SK-N-SH (cell line): ENCODE measurements around the gene EPB41L5. TPM values are rescaled to one million over a fixed set of nuclear protein-coding genes. Genes with fewer than 3 reads are reported as not detected.

Experiments used
- CTCF ChIA-PET: fragments of 300-600, 350-600 bp; formaldehyde crosslinking; extraction: SDS; loops from one replicate; lab custom pipeline; 2021; lab: Yijun Ruan, JAX
- POLR2A ChIA-PET: fragments of 350-600 bp; sonication (Branson Sonifier 250); formaldehyde crosslinking; extraction: SDS; loops from one replicate; lab custom pipeline; 2020; ENCODE audit warnings: antibody characterized with exemption, inconsistent platforms; lab: Yijun Ruan, JAX
- DNase-seq: peaks from one replicate; pipeline ENCODE4 v3.0.0; 2012
- H2AFZ ChIP-seq: fragments of 200-600 bp; sonication (generic); 2 replicates; pipeline ENCODE4 v1.8.1; 2016; ENCODE audit warnings: antibody characterized with exemption, mild to moderate bottlenecking, low read depth
- H3F3A ChIP-seq: fragments of 200-600 bp; sonication (generic); replicated peaks from 2 replicates; pipeline ENCODE3; 2016; ENCODE audit warnings: antibody characterized with exemption, mild to moderate bottlenecking; ENCODE audit not compliant: insufficient read depth
- H3K27ac ChIP-seq, 2 experiments: fragments of 200-500 bp in 1 of 2; fragments of 200-600 bp in 1 of 2; sonication (Bioruptor generic) in 1 of 2; sonication (generic), shearing (Covaris generic) in 1 of 2; 2 replicates each; pipeline versions ENCODE4 v1.5.1 to v1.6.1; 2014 to 2016; ENCODE audit warnings: low read depth in 2 of 2, inconsistent platforms in 1 of 2, low read length in 1 of 2, mild to moderate bottlenecking in 1 of 2, mixed read lengths in 1 of 2
- H3K27me3 ChIP-seq: fragments of 200-600 bp; sonication (generic), shearing (Covaris generic); 2 replicates; pipeline ENCODE4 v1.6.1; 2016; ENCODE audit warnings: mixed run types; ENCODE audit not compliant: insufficient read depth
- H3K36me3 ChIP-seq, 2 experiments: fragments of 200-500 bp in 1 of 2; fragments of 200-600 bp in 1 of 2; sonication (Bioruptor generic) in 1 of 2; sonication (generic) in 1 of 2; replicated peaks in 1 of 2; 2 replicates each; pipeline versions ENCODE3 to v1.5.1; 2014 to 2016; ENCODE audit warnings: low read length in 1 of 2, mild to moderate bottlenecking in 1 of 2; ENCODE audit not compliant: insufficient read depth in 2 of 2, control insufficient read depth in 1 of 2
- H3K4me1 ChIP-seq, 2 experiments: fragments of 200-500 bp in 1 of 2; fragments of 200-600 bp in 1 of 2; sonication (Bioruptor generic) in 1 of 2; sonication (generic), shearing (Covaris generic) in 1 of 2; 2 replicates each; pipeline versions ENCODE4 v1.5.1 to v1.6.1; 2014 to 2016; ENCODE audit warnings: low read depth in 1 of 2, low read length in 1 of 2, mixed run types in 1 of 2; ENCODE audit not compliant: insufficient read depth in 2 of 2, control insufficient read depth in 1 of 2
- H3K4me2 ChIP-seq: fragments of 200-600 bp; sonication (generic), shearing (Covaris generic); 2 replicates; pipeline ENCODE4 v1.6.1; 2017; ENCODE audit warnings: mixed run types
- H3K4me3 ChIP-seq, 2 experiments: fragments of 200-500 bp in 1 of 2; fragments of 200-600 bp in 1 of 2; sonication (Bioruptor generic) in 1 of 2; sonication (generic), shearing (Covaris generic) in 1 of 2; 2 replicates each; pipeline versions ENCODE4 v1.5.1 to v1.8.1; 2014 to 2016; ENCODE audit warnings: low read depth in 2 of 2, inconsistent platforms in 1 of 2, low read length in 1 of 2, mild to moderate bottlenecking in 1 of 2, mixed read lengths in 1 of 2, moderate library complexity in 1 of 2
- H3K79me2 ChIP-seq: fragments of 200-600 bp; sonication (generic); 2 replicates; pipeline ENCODE4 v1.8.1; 2017; ENCODE audit warnings: mild to moderate bottlenecking; ENCODE audit not compliant: insufficient read depth
- H3K9ac ChIP-seq: fragments of 200-600 bp; sonication (generic); 2 replicates; pipeline ENCODE4 v1.6.1; 2017; ENCODE audit warnings: mixed run types
- H3K9me2 ChIP-seq: fragments of 200-600 bp; sonication (generic); 2 replicates; pipeline ENCODE4 v1.6.1; 2017; ENCODE audit warnings: mixed run types
- H3K9me3 ChIP-seq: fragments of 200-600 bp; sonication (generic); 2 replicates; pipeline ENCODE4 v1.6.1; 2017; ENCODE audit warnings: mixed run types, mild to moderate bottlenecking, moderate library complexity
- H4K20me1 ChIP-seq: fragments of 200-600 bp; sonication (generic); 2 replicates; pipeline ENCODE4 v1.6.1; 2017; ENCODE audit warnings: mild to moderate bottlenecking, mixed run types; ENCODE audit not compliant: insufficient read depth
- CHD2 ChIP-seq: fragments of 150-350 bp; IDR thresholded peaks from 2 replicates; pipeline ENCODE4 v1.6.1; 2018; ENCODE audit warnings: low read length; ENCODE audit not compliant: partially characterized antibody
- EZH2phosphoT487 ChIP-seq: fragments of 200-600 bp; sonication (generic); IDR thresholded peaks from 2 replicates; pipeline ENCODE4 v1.6.1; 2017; ENCODE audit warnings: low read depth, mixed run types, mild to moderate bottlenecking, antibody characterized with exemption, moderate library complexity, borderline replicate concordance
- GATA2 ChIP-seq: sonication (generic); formaldehyde crosslinking; IDR thresholded peaks from 2 replicates; pipeline ENCODE4 v1.5.0; 2020; ENCODE audit warnings: mild to moderate bottlenecking, missing genetic modification reagents
- MEF2A ChIP-seq: IDR thresholded peaks from 2 replicates; pipeline ENCODE4 v1.4.0; 2012; ENCODE audit warnings: low read depth, borderline replicate concordance
- MXI1 ChIP-seq: IDR thresholded peaks from 2 replicates; pipeline ENCODE4 v1.6.1; 2012; ENCODE audit warnings: mild to moderate bottlenecking, low read depth, low read length, improper control_type of control experiment
- NFIC ChIP-seq: IDR thresholded peaks from 2 replicates; pipeline ENCODE4 v1.4.0; 2012; ENCODE audit warnings: borderline replicate concordance
- NRF1 ChIP-seq: IDR thresholded peaks from 2 replicates; pipeline ENCODE4 v1.6.1; 2012; ENCODE audit warnings: low read depth, mild to moderate bottlenecking, low read length
- RCOR1 ChIP-seq: fragments of 150-350 bp; IDR thresholded peaks from 2 replicates; pipeline ENCODE4 v1.6.1; 2017; ENCODE audit warnings: antibody characterized with exemption, low read length
- REST ChIP-seq: IDR thresholded peaks from 2 replicates; pipeline ENCODE4 v1.6.1; 2012; ENCODE audit warnings: mild to moderate bottlenecking, low read depth, low read length, moderate library complexity
- RFX5 ChIP-seq: IDR thresholded peaks from 2 replicates; pipeline ENCODE4 v1.6.1; 2012; ENCODE audit warnings: mild to moderate bottlenecking, improper control_type of control experiment, low read length
- TAF1 ChIP-seq: IDR thresholded peaks from 2 replicates; pipeline ENCODE4 v1.6.1; 2012; ENCODE audit warnings: low read depth, mild to moderate bottlenecking, low read length, moderate library complexity, borderline replicate concordance
- TCF12 ChIP-seq: IDR thresholded peaks from 2 replicates; pipeline ENCODE4 v1.4.0; 2012
- TEAD4 ChIP-seq: IDR thresholded peaks from 2 replicates; pipeline ENCODE4 v1.4.0; 2012; ENCODE audit warnings: mild to moderate bottlenecking, borderline replicate concordance; ENCODE audit not compliant: insufficient read depth
- USF2 ChIP-seq: fragments of 150-350 bp; IDR thresholded peaks from 2 replicates; pipeline ENCODE4 v1.6.1; 2017; ENCODE audit warnings: antibody characterized with exemption, low read length, low read depth, borderline replicate concordance
- ZBTB33 ChIP-seq: IDR thresholded peaks from 2 replicates; pipeline ENCODE4 v1.4.0; 2012; ENCODE audit warnings: low read depth, borderline replicate concordance
- WGBS: methylation state at CpG from one replicate; pipeline ENCODE4 v1.1.6; 2017; ENCODE audit warnings: low lambda C conversion rate; 5-methylcytosine and 5-hydroxymethylcytosine counted together
- polyA plus RNA-seq, 3 experiments: library from polyadenylated mRNA; depleted of rRNA; stranded (reverse); fragments of >200 nt; gene quantifications; 2 replicates each; pipeline ENCODE4 v1.2.3, GENCODE V29; 2012
- TF ChIP-seq, protein P1 (sequence below): IDR thresholded peaks from 2 replicates; pipeline ENCODE4; 2012
- TF ChIP-seq, protein P2 (sequence below): fragments of 150-350 bp; IDR thresholded peaks from 2 replicates; pipeline ENCODE4 v1.6.1; 2016; ENCODE audit warnings: mild to moderate bottlenecking, low read depth, low read length
- TF ChIP-seq, protein P3 (sequence below): IDR thresholded peaks from 2 replicates; pipeline ENCODE4 v1.4.0; 2012; ENCODE audit warnings: low read depth, borderline replicate concordance

The EPB41L5 gene
- polyA plus RNA-seq, 1 of the 3 experiments (the other 2 are of a cell fraction) = 5.3 TPM

GRCh38 chr2:120149406-120149805 lies 136.5 kb downstream of the EPB41L5 start:
- H3K79me2 ChIP-seq = no peaks in the 10 kb centered on the region
- CTCF ChIA-PET = interaction anchor here (1.0 to 1.4 kb wide), 2 partner anchors 26 to 39 kb away, joined by 3 to 4 read pairs; no protein-coding TSS in a partner anchor
- H3K27ac ChIP-seq = no peak overlapping the region
- no peak overlapping the region for H2AFZ ChIP-seq
- no peak for DNase-seq
- peaks cover 4% of the 10 kb centered on the region for H3F3A ChIP-seq
- H3K9me2 ChIP-seq = no peaks in the 10 kb centered on the region
- peaks cover 15 to 17% of the 10 kb centered on the region in 2 experiments for H3K36me3 ChIP-seq
- no peaks in the 10 kb centered on the region for H3K4me1 ChIP-seq
- WGBS = 97% methylated on average over 2 of the region's 2 CpGs
- no peak overlapping the region for H3K4me2 ChIP-seq
- H3K27me3 ChIP-seq = no peaks in the 10 kb centered on the region
- H3K9me3 ChIP-seq = peaks cover 4% of the 10 kb centered on the region; the same call in 1 of the 2 replicates
- H3K9ac ChIP-seq = no peak overlapping the region
- no peak overlapping the region for H3K4me3 ChIP-seq
- POLR2A ChIA-PET = no interaction called here
- TF ChIP-seq NRF1 = no peak
- TF ChIP-seq TCF12 = no peak
- no peak for TF ChIP-seq MEF2A
- TF ChIP-seq TEAD4 = no peak
- TF ChIP-seq USF2 = no peak
- TF ChIP-seq CHD2 = no peak
- TF ChIP-seq, protein P1, sequence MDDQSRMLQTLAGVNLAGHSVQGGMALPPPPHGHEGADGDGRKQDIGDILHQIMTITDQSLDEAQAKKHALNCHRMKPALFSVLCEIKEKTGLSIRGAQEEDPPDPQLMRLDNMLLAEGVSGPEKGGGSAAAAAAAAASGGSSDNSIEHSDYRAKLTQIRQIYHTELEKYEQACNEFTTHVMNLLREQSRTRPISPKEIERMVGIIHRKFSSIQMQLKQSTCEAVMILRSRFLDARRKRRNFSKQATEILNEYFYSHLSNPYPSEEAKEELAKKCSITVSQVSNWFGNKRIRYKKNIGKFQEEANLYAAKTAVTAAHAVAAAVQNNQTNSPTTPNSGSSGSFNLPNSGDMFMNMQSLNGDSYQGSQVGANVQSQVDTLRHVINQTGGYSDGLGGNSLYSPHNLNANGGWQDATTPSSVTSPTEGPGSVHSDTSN = no peak
- no peak for TF ChIP-seq MXI1
- TF ChIP-seq NFIC = no peak
- no peak for TF ChIP-seq RFX5
- TF ChIP-seq REST = no peak
- TF ChIP-seq TAF1 = no peak
- TF ChIP-seq ZBTB33 = no peak
- TF ChIP-seq, protein P2, sequence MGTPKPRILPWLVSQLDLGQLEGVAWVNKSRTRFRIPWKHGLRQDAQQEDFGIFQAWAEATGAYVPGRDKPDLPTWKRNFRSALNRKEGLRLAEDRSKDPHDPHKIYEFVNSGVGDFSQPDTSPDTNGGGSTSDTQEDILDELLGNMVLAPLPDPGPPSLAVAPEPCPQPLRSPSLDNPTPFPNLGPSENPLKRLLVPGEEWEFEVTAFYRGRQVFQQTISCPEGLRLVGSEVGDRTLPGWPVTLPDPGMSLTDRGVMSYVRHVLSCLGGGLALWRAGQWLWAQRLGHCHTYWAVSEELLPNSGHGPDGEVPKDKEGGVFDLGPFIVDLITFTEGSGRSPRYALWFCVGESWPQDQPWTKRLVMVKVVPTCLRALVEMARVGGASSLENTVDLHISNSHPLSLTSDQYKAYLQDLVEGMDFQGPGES = no peak
- TF ChIP-seq, protein P3, sequence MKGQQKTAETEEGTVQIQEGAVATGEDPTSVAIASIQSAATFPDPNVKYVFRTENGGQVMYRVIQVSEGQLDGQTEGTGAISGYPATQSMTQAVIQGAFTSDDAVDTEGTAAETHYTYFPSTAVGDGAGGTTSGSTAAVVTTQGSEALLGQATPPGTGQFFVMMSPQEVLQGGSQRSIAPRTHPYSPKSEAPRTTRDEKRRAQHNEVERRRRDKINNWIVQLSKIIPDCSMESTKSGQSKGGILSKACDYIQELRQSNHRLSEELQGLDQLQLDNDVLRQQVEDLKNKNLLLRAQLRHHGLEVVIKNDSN = no peak
- TF ChIP-seq EZH2phosphoT487 = no peak
- TF ChIP-seq RCOR1 = no peak
- TF ChIP-seq GATA2 (CRISPR knock-in tag) = no peak
- no peaks in the 10 kb centered on the region for H4K20me1 ChIP-seq
